Breast epithelium (tissue), 3 donors: Measurements from ENCODE around the gene SLC35F3.

ENCODE experiments used
- POLR2A ChIP-seq: fragments of 450-650 bp; IDR thresholded peaks from one replicate; pipeline ENCODE4 v1.6.1; 2016; ENCODE audit warnings: antibody characterized with exemption, mild to moderate bottlenecking, moderate library complexity
- TF ChIP-seq, protein P1 (sequence below), 3 donors: fragments of 450-650 bp; IDR thresholded peaks; one replicate each; pipeline ENCODE4 v1.5.1; 2016 to 2017; ENCODE audit warnings: antibody characterized with exemption in 3 of 3, mild to moderate bottlenecking in 3 of 3, moderate library complexity in 3 of 3

DNA sequence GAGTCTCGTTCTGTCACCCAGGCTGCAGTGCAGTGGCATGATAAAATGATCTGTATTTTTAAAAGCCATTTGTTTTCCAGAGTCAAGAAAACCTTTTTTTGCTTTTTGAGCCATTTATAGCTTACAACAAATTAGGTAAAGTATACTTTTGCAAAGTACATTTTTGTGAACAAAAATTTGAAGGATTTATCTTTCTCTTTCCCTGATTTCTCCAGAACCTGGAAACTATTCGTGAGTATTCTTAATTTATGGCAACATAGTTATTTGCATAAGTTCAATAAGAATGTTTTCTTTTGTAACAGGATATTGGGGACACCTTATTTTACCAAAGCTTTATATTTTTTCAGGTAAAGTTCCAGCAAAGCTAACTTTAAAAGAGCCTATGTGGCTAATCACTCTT, 37.4 kb upstream of the SLC35F3 start:
- no peak for TF ChIP-seq POLR2A
- TF ChIP-seq, protein P1, sequence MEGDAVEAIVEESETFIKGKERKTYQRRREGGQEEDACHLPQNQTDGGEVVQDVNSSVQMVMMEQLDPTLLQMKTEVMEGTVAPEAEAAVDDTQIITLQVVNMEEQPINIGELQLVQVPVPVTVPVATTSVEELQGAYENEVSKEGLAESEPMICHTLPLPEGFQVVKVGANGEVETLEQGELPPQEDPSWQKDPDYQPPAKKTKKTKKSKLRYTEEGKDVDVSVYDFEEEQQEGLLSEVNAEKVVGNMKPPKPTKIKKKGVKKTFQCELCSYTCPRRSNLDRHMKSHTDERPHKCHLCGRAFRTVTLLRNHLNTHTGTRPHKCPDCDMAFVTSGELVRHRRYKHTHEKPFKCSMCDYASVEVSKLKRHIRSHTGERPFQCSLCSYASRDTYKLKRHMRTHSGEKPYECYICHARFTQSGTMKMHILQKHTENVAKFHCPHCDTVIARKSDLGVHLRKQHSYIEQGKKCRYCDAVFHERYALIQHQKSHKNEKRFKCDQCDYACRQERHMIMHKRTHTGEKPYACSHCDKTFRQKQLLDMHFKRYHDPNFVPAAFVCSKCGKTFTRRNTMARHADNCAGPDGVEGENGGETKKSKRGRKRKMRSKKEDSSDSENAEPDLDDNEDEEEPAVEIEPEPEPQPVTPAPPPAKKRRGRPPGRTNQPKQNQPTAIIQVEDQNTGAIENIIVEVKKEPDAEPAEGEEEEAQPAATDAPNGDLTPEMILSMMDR (IDR thresholded peaks at IDR 0.05) = no peak
